Measurements from ENCODE around the gene LRRC40.

GRCh38 chr1:70231475-70231874, 26.1 kb upstream of the LRRC40 start:
- no peak for TF ChIP-seq POLR2A (IDR thresholded peaks at IDR 0.05)
- TF ChIP-seq, protein P1, sequence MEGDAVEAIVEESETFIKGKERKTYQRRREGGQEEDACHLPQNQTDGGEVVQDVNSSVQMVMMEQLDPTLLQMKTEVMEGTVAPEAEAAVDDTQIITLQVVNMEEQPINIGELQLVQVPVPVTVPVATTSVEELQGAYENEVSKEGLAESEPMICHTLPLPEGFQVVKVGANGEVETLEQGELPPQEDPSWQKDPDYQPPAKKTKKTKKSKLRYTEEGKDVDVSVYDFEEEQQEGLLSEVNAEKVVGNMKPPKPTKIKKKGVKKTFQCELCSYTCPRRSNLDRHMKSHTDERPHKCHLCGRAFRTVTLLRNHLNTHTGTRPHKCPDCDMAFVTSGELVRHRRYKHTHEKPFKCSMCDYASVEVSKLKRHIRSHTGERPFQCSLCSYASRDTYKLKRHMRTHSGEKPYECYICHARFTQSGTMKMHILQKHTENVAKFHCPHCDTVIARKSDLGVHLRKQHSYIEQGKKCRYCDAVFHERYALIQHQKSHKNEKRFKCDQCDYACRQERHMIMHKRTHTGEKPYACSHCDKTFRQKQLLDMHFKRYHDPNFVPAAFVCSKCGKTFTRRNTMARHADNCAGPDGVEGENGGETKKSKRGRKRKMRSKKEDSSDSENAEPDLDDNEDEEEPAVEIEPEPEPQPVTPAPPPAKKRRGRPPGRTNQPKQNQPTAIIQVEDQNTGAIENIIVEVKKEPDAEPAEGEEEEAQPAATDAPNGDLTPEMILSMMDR (IDR thresholded peaks at IDR 0.05): no peak
